NCI-H446 (cell line): ENCODE data around the gene VSX1.

ENCODE experiments used
- DNase-seq, 2 experiments: peaks; one replicate each; lab custom pipeline; 2025; lab: John Stamatoyannopoulos, UW

VSX1 gene

DNA sequence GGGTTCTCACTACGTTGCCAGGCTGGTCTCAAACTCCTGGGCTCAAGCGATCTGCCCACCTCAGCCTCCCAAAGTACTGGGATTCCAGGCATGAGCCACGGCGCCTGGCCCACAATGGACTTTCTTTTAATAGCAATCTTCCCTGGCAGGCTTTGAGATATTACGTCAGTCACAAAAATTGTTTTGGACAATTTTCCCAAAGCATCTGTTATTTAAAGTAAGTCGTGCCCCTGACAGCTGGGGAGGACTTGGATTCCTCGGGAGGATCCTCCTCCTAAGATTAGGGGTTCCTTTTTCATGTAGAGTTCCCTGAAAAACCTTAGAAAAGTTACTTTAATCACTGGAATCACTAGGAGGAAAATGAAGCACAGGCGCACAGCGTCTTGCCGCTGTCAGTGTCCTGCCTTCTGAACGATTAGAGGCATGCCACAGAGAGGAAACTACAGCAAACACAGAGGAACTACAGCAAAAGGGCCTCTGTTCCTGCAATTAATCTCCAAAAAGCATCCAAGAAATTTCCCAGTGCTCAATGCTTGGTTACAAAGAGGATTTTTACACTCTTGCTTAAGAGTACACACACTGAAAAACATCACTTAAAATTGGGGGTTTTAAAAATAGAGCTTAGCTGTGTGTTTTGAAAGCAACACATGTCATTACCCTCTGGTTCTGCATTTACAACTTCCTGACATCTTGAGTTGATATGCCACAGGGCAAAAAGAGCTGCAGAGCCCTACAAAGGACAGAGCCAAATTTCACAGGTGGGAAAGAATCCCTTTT lies 28.5 kb downstream of the VSX1 start:
- DNase-seq: peak in 1 of 2 experiments; percentile 62

DNA sequence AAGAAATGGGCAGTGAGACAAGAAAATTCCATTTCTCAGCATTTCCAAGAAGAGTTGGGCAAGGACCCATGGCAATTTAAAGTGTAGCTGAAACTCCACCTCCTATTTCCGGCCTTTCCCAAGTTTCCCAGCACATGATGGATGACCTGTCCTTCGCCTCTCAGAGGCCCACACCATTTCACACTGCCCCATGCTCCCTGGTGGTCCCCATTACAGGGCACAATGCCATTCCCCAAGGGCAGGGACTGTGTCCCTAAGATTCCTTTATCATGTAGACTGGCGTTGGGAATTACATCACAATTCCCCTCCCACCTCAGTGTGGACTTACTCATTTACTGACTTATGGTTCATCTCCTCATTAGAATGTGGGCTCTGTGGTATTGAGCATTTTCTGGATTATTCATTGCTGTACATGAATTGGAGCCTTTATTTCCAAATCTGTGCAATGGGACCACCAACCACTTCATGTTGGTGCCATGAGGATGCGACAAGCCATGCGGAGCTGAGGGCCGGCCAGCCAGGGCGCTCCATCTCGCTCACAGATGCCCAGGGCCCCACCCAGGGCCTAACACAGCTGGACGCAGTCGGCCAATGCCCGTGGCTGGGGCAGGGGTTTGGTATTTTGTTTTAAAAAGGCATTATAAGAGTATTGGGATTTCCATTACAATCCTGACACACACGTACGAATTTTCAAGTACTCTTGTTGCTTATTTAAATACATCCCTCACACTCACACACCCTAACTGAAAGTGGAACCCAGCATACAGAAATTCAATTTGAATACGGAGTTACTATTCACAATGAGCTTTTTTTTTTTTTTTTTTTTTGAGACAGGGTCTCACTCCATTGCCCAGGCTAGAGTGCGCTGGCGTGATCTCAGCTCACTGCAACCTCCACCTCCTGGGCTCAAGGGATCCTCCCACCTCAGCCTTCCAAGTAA lies 29.4 kb downstream of the VSX1 start:
- no peak for DNase-seq

DNA sequence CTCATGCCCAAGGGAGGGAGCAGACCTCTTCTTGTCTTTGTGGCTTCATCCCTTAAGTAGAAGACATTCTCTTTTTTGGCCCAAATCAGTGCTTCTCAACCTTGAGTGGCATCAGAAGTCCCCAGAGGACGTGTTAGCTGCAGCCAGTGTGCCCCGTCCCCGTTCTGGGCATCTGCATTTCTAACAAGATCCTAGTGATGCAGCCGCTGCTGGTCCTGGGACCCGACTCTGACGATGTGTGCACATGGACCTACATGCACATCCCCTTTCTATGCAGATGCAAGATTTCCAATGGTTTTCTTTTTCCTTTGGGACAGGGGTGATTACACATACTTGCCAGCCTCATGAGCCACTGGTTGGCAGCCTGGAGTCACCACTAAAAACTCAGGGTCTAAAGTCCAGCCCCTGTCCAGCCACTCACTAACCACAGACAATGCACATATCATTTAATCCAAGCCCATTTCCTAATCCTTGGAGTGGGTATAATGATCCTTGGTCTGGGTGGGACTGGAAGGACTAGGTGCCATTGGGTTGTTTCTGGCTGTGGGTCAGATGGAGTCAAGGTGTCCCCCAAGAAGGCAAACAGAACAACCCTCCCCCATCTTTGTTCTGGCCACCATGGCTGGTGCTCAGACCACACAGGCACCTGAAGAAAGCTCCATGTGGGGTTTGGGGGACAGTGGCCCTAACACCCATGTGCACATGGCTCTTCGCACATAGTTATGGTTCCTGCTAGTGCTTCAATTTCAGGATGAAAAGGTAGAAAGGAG lies 30.4 kb downstream of the VSX1 start:
- no peak for DNase-seq

DNA sequence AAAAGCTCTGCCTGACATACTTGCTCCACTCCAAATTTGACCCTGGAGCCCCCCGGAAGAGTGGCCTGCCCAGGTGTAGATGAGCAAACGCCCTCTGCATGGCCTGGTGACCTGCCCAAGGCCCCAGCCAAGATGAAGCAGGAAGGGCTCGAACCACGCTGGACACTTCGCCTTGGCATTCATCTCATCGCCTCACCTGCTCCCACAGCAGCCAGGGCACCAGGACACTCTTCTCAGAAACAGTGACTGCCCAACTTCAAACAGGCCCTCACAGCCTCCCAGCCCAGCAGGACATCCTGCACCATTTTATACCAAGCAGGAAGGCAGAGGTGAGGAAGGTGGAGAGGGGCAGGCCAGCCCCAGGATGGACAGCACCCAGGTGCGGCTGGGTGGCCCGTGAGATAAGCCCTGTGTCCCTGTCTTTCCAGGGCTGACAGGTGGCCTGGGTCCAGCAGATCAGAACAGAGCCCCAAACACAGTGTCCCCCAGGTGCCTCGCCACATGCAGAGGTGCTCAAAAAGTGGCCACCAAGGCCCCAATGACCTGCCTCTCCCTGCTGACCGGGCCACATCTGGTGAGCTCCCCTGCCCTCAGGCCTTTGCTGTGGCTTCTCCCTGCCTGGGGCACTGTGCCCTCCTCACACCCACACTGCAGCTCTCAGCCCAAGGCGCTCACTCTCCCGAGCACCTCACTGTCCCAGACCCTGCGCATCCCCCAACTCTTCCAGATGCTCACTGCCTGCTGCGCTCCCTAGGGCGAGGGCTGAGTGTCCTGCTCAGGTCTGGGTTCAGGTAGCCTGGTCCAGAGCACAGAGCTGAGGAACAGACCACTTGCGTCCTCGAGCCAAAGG lies 31.2 kb downstream of the VSX1 start:
- no peak for DNase-seq

DNA sequence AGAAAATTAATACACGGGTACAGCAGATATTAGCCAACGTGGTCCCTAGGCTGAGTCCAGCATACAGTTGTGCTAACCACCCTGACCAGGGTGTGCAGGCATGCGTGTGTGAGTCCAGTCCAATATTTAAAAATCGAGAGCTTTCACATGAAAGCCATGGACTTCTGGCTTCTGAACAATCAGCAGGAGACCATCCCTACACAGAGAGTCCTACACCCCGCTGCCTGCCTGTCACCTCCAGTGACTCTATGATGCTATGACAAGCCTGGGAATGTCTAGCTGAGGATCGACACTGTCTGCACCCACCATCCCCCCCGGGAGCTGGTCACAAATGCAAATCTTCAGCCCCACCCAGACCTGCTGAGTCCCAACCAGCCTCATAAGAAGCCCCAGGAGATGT lies 31.9 kb downstream of the VSX1 start:
- no peak for DNase-seq

DNA sequence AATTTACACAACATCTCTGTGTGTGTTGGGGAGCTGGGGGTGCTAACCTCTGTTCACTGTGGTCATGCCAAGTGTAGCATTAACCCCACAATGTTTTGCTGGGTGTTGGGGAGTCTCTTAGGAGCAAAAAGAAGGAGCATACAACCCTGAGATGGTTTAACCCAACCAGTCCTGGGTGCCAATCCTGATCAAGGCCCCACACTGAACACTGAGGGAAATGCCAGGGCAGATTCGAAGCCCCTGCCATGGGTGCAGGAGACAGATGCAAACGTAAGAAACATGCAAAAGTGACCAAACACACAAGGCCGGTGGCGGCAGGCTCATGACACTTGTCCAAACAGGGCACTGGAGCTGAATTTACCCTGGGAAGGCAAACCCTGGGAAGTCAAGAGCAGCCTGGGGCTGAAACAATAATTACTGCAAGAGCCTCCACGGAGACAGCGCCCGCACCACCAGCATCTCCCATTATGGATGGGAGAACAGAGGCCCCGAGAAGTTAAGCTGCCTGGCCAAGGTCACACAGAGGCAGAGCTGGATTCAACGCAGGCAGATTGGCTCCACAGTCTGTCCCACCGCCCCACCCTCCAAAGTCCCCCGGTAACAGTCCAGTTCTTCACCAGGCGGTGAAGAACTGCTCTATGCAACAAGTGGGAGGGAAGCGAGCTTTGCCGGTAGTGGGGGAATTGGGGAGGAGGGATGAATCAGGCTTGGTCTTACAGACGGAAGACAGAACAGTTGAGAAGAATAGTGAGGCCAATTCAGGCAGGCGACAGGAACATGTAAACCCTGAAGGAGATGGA lies 32.5 kb downstream of the VSX1 start:
- DNase-seq: no peak

DNA sequence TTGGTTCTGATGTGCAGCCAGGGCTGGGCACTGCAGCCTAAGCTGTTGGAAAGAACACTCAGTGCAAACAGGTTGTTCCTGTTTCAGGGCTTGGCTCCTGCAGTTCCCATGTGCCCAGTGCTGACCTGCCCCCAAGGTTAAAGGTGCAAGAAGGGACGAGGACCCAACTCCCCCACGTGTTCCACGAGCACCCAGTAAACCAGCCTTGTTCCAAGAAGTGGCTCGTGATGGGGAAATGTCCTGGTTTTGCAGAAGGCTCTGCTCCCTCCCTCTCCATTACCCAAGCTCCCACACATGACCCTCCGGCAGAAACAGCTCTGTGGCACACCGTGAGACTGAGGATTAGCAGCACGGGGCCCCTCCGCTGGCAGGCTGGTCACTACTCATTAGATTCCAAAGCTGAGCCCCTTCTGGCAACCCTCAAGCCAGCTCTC lies 33.4 kb downstream of the VSX1 start:
- DNase-seq: no peak

DNA sequence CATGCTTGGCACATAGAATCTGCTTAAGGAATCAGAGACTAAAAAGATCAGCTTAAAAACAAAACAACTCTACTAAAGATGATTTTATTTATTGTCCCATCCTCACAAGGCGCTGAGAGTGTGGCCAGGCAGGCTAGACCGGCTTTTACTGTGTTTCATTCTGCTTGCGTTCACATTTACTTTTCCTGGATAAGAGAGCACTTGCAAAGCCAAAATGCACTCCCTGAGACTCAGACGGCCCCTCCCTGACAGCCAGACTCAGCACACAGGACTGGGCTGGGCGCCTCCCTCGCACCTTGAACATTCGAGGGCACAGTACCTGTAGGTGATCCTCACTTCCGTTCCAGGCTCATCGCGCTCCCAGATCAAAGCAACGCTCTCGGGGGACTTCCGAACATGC lies 34.2 kb downstream of the VSX1 start:
- DNase-seq: no peak

DNA sequence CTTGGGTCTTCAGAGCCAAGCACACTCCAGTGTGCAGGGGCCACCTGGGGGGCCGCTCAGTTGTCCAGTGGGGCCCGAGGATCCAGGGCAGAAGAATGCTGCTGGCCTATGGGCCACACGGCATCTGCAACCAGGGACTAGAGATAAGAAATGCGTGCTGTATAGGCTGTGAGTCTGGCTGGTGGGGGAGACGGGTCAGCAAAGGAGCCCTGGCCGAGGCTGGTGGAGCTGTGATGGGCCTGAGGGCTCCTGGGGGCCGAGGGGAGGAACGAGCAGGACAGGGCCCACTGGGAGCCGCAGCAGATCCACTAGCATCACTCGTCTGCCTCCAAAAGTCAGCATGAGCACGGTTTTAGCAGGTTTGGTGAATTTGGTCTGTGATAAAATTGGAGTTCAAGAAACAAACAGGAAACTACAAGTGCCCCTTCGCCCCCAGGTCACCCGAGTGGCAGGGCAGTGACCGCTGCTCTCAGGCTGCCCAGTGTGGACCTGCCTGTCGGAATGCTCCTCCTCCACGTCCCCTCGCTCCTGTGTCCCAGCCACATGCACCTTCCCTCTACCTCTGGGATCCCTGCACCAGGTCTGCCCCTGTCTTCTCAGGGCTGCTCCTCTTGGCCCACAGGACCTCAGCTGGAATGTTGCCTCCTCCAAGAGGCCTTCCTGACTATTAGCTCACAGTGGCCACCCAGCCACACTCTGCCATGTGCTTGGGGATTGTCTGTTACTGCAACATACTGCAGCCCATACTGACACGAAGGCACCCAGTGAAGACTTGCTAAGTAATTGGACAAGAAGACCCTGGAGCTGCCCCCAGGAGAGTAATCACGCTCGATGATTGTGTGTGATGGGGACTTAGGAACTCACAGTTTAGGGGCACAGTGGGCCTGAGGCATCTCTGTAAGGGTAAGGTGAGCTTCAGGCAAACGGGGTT lies 34.9 kb downstream of the VSX1 start:
- DNase-seq: no peak

DNA sequence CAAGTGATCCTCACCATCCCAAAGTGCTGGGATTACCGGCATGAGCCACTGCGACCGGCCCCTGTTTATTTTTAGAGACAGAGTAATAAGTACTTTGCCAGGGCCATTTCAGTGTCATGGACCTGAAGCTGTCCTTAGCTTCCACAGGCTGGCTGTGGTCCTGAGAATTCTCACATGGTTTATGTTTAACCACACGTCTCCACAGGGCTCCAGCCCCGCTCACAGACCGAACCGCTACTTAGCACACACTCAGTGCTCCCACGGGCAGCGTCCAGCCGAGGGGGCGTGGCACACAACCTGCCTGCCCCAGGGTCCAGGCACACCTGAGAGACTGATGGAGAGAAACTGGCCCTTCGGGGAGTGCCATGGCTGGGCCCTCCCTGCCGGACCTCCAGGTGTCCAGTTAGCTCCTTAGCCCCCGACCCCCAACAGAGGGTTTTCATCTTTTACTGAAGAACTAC lies 35.7 kb downstream of the VSX1 start:
- no peak for DNase-seq

DNA sequence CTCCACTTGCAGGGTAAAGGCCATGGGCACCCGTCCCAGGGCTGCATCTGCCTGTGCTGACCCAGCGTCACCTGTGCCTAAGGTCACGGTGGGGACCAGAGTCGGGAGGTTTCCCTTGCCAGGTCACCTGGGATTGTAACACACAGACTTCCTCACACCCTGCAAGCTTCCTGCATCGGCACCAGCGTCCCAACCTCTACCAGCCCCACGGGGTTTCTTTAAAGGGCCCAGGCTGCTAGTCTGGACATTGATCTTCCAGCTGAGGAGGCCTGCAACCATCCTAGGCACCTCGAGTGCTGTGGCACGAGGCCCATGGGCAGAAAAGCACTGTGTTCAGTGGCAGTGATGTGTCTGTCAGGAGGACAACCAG lies 36.6 kb downstream of the VSX1 start:
- DNase-seq: no peak

DNA sequence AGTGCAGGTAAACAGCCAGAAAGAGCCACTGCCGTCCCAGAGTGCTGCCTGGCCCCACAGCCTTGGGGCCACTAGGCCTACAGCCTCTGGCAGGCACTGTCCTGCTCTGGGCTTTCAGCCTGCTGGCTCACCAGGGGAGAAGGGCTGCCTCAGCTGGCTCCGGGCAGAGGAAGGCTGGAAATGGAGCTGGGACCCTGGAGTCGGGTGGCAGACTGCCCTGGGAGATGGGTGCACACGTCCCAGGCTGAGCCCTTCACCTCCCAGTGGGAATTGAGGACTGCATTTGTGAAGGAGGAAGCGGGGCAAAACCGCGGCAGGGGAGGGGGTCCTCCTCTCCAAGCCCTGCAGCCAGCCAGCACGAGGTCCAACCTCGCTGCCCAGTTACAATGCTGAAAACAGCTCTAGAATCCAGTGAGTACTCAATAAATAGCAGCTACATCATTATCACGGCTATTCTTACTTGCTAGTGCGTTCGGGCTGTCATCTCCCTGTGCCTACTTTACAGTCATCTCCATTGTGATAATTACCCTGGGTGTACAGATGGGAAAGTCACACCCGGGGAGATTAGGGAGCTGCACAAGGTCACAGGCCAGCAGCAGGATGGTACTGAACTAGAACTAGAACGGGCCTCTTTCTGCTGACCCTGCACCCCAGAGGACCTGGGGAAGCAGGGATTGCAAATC lies 37.1 kb downstream of the VSX1 start:
- no peak for DNase-seq

DNA sequence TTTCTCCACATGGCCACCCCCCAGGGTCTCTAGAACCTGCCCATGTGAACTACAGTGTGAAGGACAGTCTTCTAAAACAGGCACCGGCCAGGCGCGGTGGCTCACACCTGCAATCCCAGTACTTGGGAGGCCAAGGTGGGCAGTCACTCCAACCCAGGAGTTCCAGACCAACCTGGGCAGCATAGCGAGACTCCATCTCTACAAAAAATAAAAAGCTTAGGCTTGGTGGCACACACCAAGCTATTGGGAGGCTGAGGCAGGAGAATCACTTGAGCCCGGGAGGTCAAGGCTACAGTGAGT lies 37.7 kb downstream of the VSX1 start:
- DNase-seq: no peak

DNA sequence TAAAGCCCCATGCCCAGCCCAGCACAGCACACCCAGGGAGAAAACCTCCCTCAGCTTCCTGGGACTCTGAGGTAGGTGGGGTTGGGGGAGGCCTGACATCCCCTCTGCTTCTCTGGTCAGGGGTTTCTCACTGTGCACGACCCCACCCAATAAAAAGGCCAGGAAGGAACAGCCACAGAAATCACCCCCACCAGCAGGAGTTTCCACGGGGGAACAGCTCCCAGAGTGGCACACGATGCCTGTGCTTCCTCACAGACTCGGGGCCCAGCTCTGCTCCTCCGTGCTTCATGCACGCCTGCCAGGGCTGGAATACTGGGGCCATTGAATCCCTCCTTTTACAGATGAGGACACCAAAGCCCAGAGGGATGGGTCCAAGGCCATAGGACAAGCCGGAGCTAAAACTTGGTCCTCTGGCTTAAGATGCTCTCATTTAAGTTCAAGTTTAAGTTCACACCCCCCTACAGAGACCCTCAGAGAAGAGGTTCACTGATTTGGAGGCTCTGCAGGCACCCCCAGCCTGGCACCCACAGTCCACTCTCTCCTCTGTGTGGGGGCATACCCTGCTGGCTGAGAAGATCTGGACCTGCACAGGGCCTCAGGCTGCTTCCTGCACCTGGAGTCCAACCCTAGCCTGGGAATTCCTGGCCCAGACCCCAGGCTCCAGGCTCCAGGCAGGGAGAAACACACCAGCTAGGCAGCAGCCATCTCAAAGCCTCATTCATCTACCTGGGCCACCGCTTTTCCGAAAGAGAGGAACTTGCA lies 38.3 kb downstream of the VSX1 start:
- no peak for DNase-seq

DNA sequence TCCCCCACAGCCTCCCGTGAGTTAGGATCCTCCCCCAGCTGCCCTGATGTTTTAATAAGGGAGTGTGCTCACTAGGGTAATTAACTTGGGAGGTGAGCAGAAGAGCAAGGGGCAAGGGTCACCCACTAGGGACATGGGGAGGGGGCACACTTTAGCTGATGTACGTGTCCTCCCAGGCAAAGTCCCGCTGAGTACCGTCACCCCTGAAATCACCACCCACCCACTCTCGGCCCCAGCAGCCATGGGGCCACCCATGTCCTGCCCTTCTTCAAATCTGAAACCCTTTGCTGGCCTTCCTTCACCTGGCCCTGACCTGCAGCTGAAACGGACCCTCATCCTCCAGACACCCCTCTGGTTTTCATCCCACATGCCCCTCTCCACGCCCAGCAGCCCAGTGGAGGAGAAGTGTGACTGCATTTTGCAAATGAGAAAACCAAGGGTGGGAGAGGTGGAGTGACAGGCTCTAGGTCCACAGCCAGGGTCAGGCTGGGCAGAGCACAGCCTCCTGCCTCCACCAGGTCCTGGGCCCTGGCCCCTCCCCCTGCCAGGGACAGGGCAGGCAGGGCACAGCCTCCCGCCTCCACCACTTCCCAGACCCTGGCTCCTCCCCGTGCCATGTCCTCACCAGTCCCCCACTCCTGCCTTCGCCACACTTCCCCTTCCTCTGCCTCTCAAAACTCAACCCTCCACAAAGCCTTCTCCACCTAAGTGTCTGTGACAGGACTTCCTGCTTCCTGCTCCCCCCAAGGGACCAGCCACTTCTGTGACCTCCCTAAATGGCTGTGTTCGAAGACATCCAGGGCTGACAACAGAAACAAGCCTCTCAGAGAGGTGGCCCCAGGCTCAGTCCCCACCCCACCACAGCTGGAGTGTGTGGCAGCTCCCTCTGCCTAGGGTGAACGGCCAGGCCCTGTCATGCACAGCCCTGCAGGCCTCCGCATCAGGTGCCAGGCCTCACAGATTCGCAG lies 39.1 kb downstream of the VSX1 start:
- DNase-seq: no peak

DNA sequence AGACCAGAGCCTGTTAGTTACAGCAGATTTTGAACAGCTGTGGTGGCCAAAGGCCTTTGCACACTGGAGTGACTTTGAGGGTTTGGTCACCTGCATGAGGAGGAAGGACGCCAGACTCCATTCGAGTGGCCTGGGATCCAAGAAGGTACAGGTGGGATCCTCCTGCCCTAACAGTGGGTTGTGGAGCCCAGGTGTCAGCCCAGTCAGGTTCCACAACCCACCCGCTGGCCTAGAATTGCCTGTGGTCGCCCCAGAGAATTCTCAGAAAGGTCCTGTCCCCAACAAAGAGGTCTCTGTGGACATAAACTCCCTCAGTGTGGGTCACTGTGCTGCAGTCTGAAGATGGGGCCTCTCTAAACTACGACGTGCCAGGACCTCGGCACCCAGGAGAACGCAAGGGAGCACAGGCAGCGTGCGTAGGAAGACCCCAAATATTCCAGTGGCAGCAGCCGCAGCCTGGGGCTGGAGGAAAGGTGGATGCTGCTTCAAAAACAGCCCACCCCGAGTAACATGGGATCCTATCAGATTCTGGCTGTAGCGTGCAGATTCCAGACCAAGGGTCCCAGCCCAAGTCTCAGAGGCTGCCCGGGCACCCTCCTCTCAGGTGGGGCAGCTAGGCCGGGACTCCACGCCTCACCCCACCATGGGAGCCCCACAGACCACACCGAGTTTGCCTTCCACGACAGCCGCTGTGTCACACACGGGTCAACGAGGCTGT lies 40.0 kb downstream of the VSX1 start:
- DNase-seq: no peak
